GM21367 (cell line): Measurements from ENCODE around the gene COL17A1.

Source experiments
- ATAC-seq: cut with Tn5 transposase; IDR thresholded peaks from one replicate; pipeline ENCODE4 v1.9.1; 2021; ENCODE audit not compliant: unreplicated experiment

Gene COL17A1

GRCh38 chr10:104053201-104053600, 32.5 kb downstream of the COL17A1 start:
- ATAC-seq, result no peak

GRCh38 chr10:104052431-104052830, 33.2 kb downstream of the COL17A1 start:
- no peak for ATAC-seq

- ATAC-seq, result no peak
These were observed 36.0 kb downstream of the COL17A1 start for GRCh38 chr10:104049504-104050250.

- ATAC-seq, result no peak
These were observed 39.0 kb downstream of the COL17A1 start for GRCh38 chr10:104046651-104047050.

- no peak for ATAC-seq
These were observed 40.3 kb downstream of the COL17A1 start for GRCh38 chr10:104045151-104046089.

GRCh38 chr10:104043854-104044253, 41.8 kb downstream of the COL17A1 start:
- ATAC-seq, result no peak

- no peak for ATAC-seq
These were observed 42.4 kb downstream of the COL17A1 start for GRCh38 chr10:104043185-104043830.

- ATAC-seq, result no peak
These were observed 43.7 kb downstream of the COL17A1 start for GRCh38 chr10:104041891-104042535.

GRCh38 chr10:104040862-104041789, 44.6 kb downstream of the COL17A1 start:
- ATAC-seq, result no peak

GRCh38 chr10:104040382-104040781, 45.3 kb downstream of the COL17A1 start:
- no peak for ATAC-seq

- no peak for ATAC-seq
These were observed 46.5 kb downstream of the COL17A1 start for GRCh38 chr10:104038958-104039752.

GRCh38 chr10:104038537-104038936, 47.1 kb downstream of the COL17A1 start:
- ATAC-seq, result no peak

- no peak for ATAC-seq
These were observed 48.3 kb downstream of the COL17A1 start for GRCh38 chr10:104037261-104037951.

- ATAC-seq, result no peak
These were observed 49.0 kb downstream of the COL17A1 start for GRCh38 chr10:104036518-104037260.

- no peak for ATAC-seq
These were observed 49.7 kb downstream of the COL17A1 start for GRCh38 chr10:104036069-104036384.

GRCh38 chr10:104035194-104036068, 50.2 kb downstream of the COL17A1 start:
- no peak for ATAC-seq
